Activated CD8-positive, alpha-beta memory T cell treated with anti-CD3 and anti-CD28 coated beads, Interleukin-2, amount 10 ng/mL, durations not matched to agents 7 days and 5 days (primary cell): ENCODE results near the gene PLEKHO2. TPM values are rescaled to one million over a fixed set of nuclear protein-coding genes. Genes with fewer than 3 reads are reported as not detected.

Source experiments
- ATAC-seq: fragments of 150-1000 bp; cut with Tn5 transposase; one replicate; pipeline ENCODE4 v1.10.0; 2021; ENCODE audit warnings: moderate library complexity
- CTCF ChIA-PET: fragments of 350-600 bp; sonication (Branson Sonifier 250); formaldehyde crosslinking; loops from one replicate; lab custom pipeline; 2021; ENCODE audit warnings: antibody characterized with exemption; lab: Charles Lee
- DNase-seq: peaks from one replicate; pipeline ENCODE4 v3.0.0-alpha.2; 2020
- H3K27ac Mint-ChIP-seq: one replicate; pipeline ENCODE4 v1.8.0; 2021; ENCODE audit warnings: mild to moderate bottlenecking, mixed read lengths
- H3K27me3 Mint-ChIP-seq: one replicate; pipeline ENCODE4 v1.8.0; 2021; ENCODE audit warnings: mixed read lengths
- H3K36me3 Mint-ChIP-seq: one replicate; pipeline ENCODE4 v1.8.0; 2021; ENCODE audit warnings: mild to moderate bottlenecking, mixed read lengths
- H3K4me1 Mint-ChIP-seq: one replicate; pipeline ENCODE4 v1.8.0; 2021; ENCODE audit warnings: mixed read lengths
- H3K4me3 Mint-ChIP-seq: one replicate; pipeline ENCODE4 v1.8.0; 2021; ENCODE audit warnings: mild to moderate bottlenecking, moderate library complexity, mixed read lengths
- H3K9me3 Mint-ChIP-seq: one replicate; pipeline ENCODE4 v1.8.0; 2022; ENCODE audit warnings: low read depth, mixed read lengths
- total RNA-seq, 2 experiments: library from RNA; stranded (reverse); gene quantifications; one replicate each; pipeline ENCODE4 v1.2.3, GENCODE V29; 2021

PLEKHO2 gene
- total RNA-seq, 2 experiments from 2014 or later: 27.8 to 28.4 TPM

- H3K27ac Mint-ChIP-seq: no peak overlapping the region
- H3K4me1 Mint-ChIP-seq: peaks cover 42% of the 10 kb centered on the region
- H3K4me3 Mint-ChIP-seq: no peak overlapping the region
Observed at GRCh38 chr15:64850778-64851502, 9.2 kb downstream of the PLEKHO2 start.

GRCh38 chr15:64851503-64851840, 9.8 kb downstream of the PLEKHO2 start:
- Mint-ChIP-seq H3K36me3 (peaks cover 31% of the 10 kb centered on the region), H3K9me3 (no peaks in the 10 kb centered on the region), H3K27ac (no peak overlapping the region), H3K4me3 (no peak overlapping the region), H3K27me3 (no peaks in the 10 kb centered on the region), H3K4me1 (peaks cover 44% of the 10 kb centered on the region)
- no peak for DNase-seq
- CTCF ChIA-PET: interaction anchor here (1.2 kb wide), 1 partner anchor 41 kb away, joined by 3 read pairs; no protein-coding TSS in a partner anchor
- no peak for ATAC-seq

More at GRCh38 chr15:64850778-64851502, 9.2 kb downstream of the PLEKHO2 start:
- H3K9me3 Mint-ChIP-seq: no peaks in the 10 kb centered on the region
- ATAC-seq: no peak
- DNase-seq: no peak
- H3K36me3 Mint-ChIP-seq: peaks cover 29% of the 10 kb centered on the region
- H3K27me3 Mint-ChIP-seq: no peaks in the 10 kb centered on the region
- CTCF ChIA-PET: interaction anchor here (1.0 to 1.2 kb wide), 2 partner anchors 41 to 55 kb away, joined by 3 to 4 read pairs; no protein-coding TSS in a partner anchor

GRCh38 chr15:64854041-64854440, 12.3 kb downstream of the PLEKHO2 start:
- H3K27me3 Mint-ChIP-seq: no peaks in the 10 kb centered on the region
- CTCF ChIA-PET: interaction anchor here (0.6 kb wide), 1 partner anchor 575 kb away, joined by 3 read pairs; no protein-coding TSS in a partner anchor
- DNase-seq (no peak), ATAC-seq (no peak)
- peaks cover 36% of the 10 kb centered on the region for H3K36me3 Mint-ChIP-seq
- no peak overlapping the region for H3K4me3 Mint-ChIP-seq
- no peaks in the 10 kb centered on the region for H3K9me3 Mint-ChIP-seq
- H3K27ac Mint-ChIP-seq: peak overlapping the region; percentile 31
- peaks cover 45% of the 10 kb centered on the region for H3K4me1 Mint-ChIP-seq

- Mint-ChIP-seq H3K27ac (peak overlapping the region; percentile 31), H3K27me3 (no peaks in the 10 kb centered on the region), H3K4me1 (peaks cover 45% of the 10 kb centered on the region), H3K9me3 (no peaks in the 10 kb centered on the region), H3K36me3 (peaks cover 36% of the 10 kb centered on the region), H3K4me3 (no peak overlapping the region)
- CTCF ChIA-PET: interaction anchor here (0.6 kb wide), 1 partner anchor 574 kb away, joined by 3 read pairs; no protein-coding TSS in a partner anchor
- DNase-seq (no peak), ATAC-seq (no peak)
Observed at GRCh38 chr15:64854526-64854925, 12.8 kb downstream of the PLEKHO2 start.

GRCh38 chr15:64855205-64855975, 13.7 kb downstream of the PLEKHO2 start:
- DNase-seq (no peak), ATAC-seq (no peak)
- Mint-ChIP-seq H3K36me3 (peaks cover 33% of the 10 kb centered on the region), H3K27ac (peak overlapping the region; percentile 52), H3K4me1 (peaks cover 43% of the 10 kb centered on the region), H3K4me3 (no peak overlapping the region), H3K27me3 (no peaks in the 10 kb centered on the region), H3K9me3 (no peaks in the 10 kb centered on the region)
- CTCF ChIA-PET: interaction anchor here (0.8 to 1.6 kb wide), 3 partner anchors 10 to 39 kb away, joined by 3 to 4 read pairs (median 4); no protein-coding TSS in a partner anchor

- DNase-seq (no peak), ATAC-seq (no peak)
- H3K9me3 Mint-ChIP-seq: no peaks in the 10 kb centered on the region
- peaks cover 40% of the 10 kb centered on the region for H3K4me1 Mint-ChIP-seq
- peaks cover 31% of the 10 kb centered on the region for H3K36me3 Mint-ChIP-seq
- H3K27me3 Mint-ChIP-seq: no peaks in the 10 kb centered on the region
- no peak overlapping the region for H3K4me3 Mint-ChIP-seq
- CTCF ChIA-PET: interaction anchor here (0.6 to 1.9 kb wide), 4 partner anchors 23 to 146 kb away, joined by 3 to 4 read pairs (median 4); no protein-coding TSS in a partner anchor
- H3K27ac Mint-ChIP-seq: peak overlapping the region; percentile 45
Observed at GRCh38 chr15:64856429-64857145, 14.9 kb downstream of the PLEKHO2 start.

GRCh38 chr15:64857421-64857820, 15.7 kb downstream of the PLEKHO2 start:
- peaks cover 36% of the 10 kb centered on the region for H3K4me1 Mint-ChIP-seq
- ATAC-seq (no peak), DNase-seq (no peak)
- no peak overlapping the region for H3K4me3 Mint-ChIP-seq
- CTCF ChIA-PET: interaction anchor here (1.3 to 1.9 kb wide), 2 partner anchors 38 to 47 kb away, joined by 4 to 6 read pairs; no protein-coding TSS in a partner anchor
- H3K27ac Mint-ChIP-seq: peak overlapping the region; percentile 52
- H3K36me3 Mint-ChIP-seq: peaks cover 29% of the 10 kb centered on the region
- H3K27me3 Mint-ChIP-seq: no peaks in the 10 kb centered on the region
- no peaks in the 10 kb centered on the region for H3K9me3 Mint-ChIP-seq

GRCh38 chr15:64858021-64858575, 16.4 kb downstream of the PLEKHO2 start:
- DNase-seq (no peak), ATAC-seq (no peak)
- CTCF ChIA-PET: interaction anchor here (1.2 to 1.9 kb wide), 3 partner anchors 23 to 47 kb away, joined by 3 to 6 read pairs (median 4); no protein-coding TSS in a partner anchor
- H3K4me3 Mint-ChIP-seq: no peak overlapping the region
- H3K36me3 Mint-ChIP-seq: peaks cover 30% of the 10 kb centered on the region
- H3K9me3 Mint-ChIP-seq: no peaks in the 10 kb centered on the region
- H3K27me3 Mint-ChIP-seq: no peaks in the 10 kb centered on the region
- peak overlapping the region; percentile 52 for H3K27ac Mint-ChIP-seq
- H3K4me1 Mint-ChIP-seq: peaks cover 36% of the 10 kb centered on the region

GRCh38 chr15:64859226-64859625, 17.5 kb downstream of the PLEKHO2 start:
- no peak for ATAC-seq
- H3K27ac Mint-ChIP-seq: no peak overlapping the region
- H3K9me3 Mint-ChIP-seq: no peaks in the 10 kb centered on the region
- no peak overlapping the region for H3K4me3 Mint-ChIP-seq
- no peaks in the 10 kb centered on the region for H3K27me3 Mint-ChIP-seq
- H3K4me1 Mint-ChIP-seq: peaks cover 37% of the 10 kb centered on the region
- CTCF ChIA-PET: interaction anchor here (1.2 kb wide), 1 partner anchor 24 kb away, joined by 3 read pairs; no protein-coding TSS in a partner anchor
- H3K36me3 Mint-ChIP-seq: peaks cover 36% of the 10 kb centered on the region
- no peak for DNase-seq

GRCh38 chr15:64861331-64861730, 19.6 kb downstream of the PLEKHO2 start:
- DNase-seq: no peak
- Mint-ChIP-seq H3K36me3 (peaks cover 30% of the 10 kb centered on the region), H3K4me3 (no peak overlapping the region), H3K27ac (no peak overlapping the region), H3K27me3 (no peaks in the 10 kb centered on the region), H3K9me3 (no peaks in the 10 kb centered on the region), H3K4me1 (peaks cover 20% of the 10 kb centered on the region)
- ATAC-seq: no peak
- CTCF ChIA-PET: interaction anchor here (0.6 to 1.2 kb wide), 3 partner anchors 21 to 131 kb away, joined by 3 read pairs; no protein-coding TSS in a partner anchor

GRCh38 chr15:64861960-64862359, 20.2 kb downstream of the PLEKHO2 start:
- CTCF ChIA-PET: interaction anchor here (1.2 kb wide), 1 partner anchor 20 kb away, joined by 3 read pairs; no protein-coding TSS in a partner anchor
- no peaks in the 10 kb centered on the region for H3K9me3 Mint-ChIP-seq
- H3K27ac Mint-ChIP-seq: peak overlapping the region; percentile 30
- peaks cover 33% of the 10 kb centered on the region for H3K36me3 Mint-ChIP-seq
- H3K4me3 Mint-ChIP-seq: no peak overlapping the region
- DNase-seq (no peak), ATAC-seq (no peak)
- H3K27me3 Mint-ChIP-seq: no peaks in the 10 kb centered on the region
- peaks cover 14% of the 10 kb centered on the region for H3K4me1 Mint-ChIP-seq

- no peaks in the 10 kb centered on the region for H3K9me3 Mint-ChIP-seq
- H3K27ac Mint-ChIP-seq: no peak overlapping the region
- no peaks in the 10 kb centered on the region for H3K27me3 Mint-ChIP-seq
- H3K4me1 Mint-ChIP-seq: peaks cover 11% of the 10 kb centered on the region
- DNase-seq (no peak), ATAC-seq (no peak)
- H3K36me3 Mint-ChIP-seq: peaks cover 35% of the 10 kb centered on the region
- no peak overlapping the region for H3K4me3 Mint-ChIP-seq
- CTCF ChIA-PET: interaction anchor here (1.2 kb wide), 1 partner anchor 20 kb away, joined by 3 read pairs; no protein-coding TSS in a partner anchor
Observed at GRCh38 chr15:64862408-64862807, 20.7 kb downstream of the PLEKHO2 start.
